WERI-Rb-1 (cell line): Measurements from ENCODE around the gene NCK2.

Source experiments
- DNase-seq: peaks from one replicate; pipeline ENCODE4 v3.0.0-alpha.2; 2020
- H3K27ac ChIP-seq: fragments of 250-450 bp; sonication (Bioruptor Pico); 2 replicates; pipeline ENCODE4 v1.5.1; 2020; ENCODE audit warnings: mild to moderate bottlenecking, moderate library complexity
- H3K27me3 ChIP-seq: fragments of 250-450 bp; sonication (Bioruptor Pico); 2 replicates; pipeline ENCODE4 v1.5.1; 2021; ENCODE audit warnings: mild to moderate bottlenecking, low read depth, moderate library complexity; ENCODE audit not compliant: insufficient read depth, severe bottlenecking
- H3K36me3 ChIP-seq: fragments of 250-450 bp; sonication (Bioruptor Pico); 2 replicates; pipeline ENCODE4 v1.5.1; 2020; ENCODE audit warnings: mild to moderate bottlenecking, moderate library complexity
- H3K4me3 ChIP-seq: 2 replicates; pipeline ENCODE4 v1.5.1; 2011; ENCODE audit warnings: low read depth, mild to moderate bottlenecking, control low read depth, low read length
- H3K9me3 ChIP-seq: fragments of 250-450 bp; sonication (Bioruptor Pico); 2 replicates; pipeline ENCODE4 v1.5.1; 2021; ENCODE audit warnings: mild to moderate bottlenecking, moderate library complexity; ENCODE audit not compliant: severe bottlenecking
- CTCF ChIP-seq: IDR thresholded peaks from 2 replicates; pipeline ENCODE4 v1.5.1; 2011; ENCODE audit warnings: low read depth, mild to moderate bottlenecking, control low read depth, inconsistent platforms, low read length

The NCK2 gene

DNA sequence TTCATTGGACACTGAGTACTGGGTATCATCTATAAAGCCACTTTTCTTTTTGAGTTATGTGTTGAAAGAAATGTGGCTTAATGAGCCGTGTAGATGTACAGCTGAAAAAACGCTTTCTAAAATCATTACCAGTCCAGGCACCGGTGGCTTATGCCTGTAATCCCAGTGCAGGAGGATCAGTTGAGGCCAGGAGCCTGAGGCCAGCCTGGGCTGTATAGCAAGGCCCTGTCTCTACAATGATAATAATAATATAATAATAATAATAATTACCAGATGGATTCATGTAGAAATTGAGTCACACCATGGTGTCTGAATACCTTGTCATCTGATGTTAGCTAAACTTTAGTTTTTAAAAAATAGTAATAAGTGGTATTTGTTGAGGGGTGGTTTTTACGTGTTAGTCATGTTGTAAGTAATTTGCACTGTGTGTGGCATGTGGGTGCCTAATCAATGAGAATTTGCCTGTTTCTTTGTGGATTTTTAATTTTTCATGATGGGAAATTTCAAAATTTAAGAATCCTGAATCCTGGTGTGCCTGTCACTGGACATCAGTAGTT is 30.1 kb downstream of the NCK2 start:
- TF ChIP-seq CTCF: no peak
- Histone ChIP-seq H3K27me3 (no peaks in the 10 kb centered on the region), H3K36me3 (no peaks in the 10 kb centered on the region), H3K9me3 (no peaks in the 10 kb centered on the region), H3K4me3 (no peak overlapping the region), H3K27ac (no peak overlapping the region)
- DNase-seq: peak; percentile 27

DNA sequence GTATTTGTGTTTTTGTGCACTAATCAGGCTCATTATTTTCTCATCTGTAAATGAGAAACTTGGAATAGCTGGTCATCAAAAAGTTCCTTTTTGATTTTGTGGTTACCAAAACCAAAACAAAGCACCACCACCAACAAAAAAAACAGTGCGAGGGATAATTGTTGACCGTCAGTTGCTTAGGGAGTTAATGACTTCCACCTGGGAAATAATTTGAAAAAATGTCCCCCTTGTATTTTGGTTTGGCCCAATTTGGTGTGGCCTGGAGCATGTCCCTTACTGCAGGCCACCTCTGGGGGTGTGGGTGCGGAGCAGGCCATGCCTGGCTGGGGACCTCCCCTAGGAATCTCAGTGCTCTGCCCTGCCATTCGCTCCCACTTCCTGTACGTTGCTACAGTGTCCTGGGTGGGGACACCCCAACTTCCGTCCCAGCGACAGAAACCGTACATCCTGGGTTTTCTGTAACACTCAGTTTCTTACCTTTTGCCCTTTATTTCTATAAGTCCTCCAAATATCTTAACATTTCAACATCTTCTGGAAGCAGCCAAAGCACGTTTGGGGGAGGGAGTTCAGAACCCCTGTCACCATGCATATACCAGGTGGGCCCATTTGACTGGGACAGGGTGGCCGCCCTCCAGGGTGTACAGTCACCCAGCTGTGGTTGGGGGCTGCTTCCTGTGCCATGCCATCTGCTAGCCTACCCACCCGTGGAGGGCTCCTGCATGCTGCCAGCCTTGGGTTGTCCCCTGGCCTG is 31.3 kb downstream of the NCK2 start:
- Histone ChIP-seq H3K4me3 (no peak overlapping the region), H3K9me3 (no peaks in the 10 kb centered on the region), H3K27me3 (no peaks in the 10 kb centered on the region), H3K27ac (no peak overlapping the region), H3K36me3 (no peaks in the 10 kb centered on the region)
- TF ChIP-seq CTCF: no peak
- DNase-seq: no peak

DNA sequence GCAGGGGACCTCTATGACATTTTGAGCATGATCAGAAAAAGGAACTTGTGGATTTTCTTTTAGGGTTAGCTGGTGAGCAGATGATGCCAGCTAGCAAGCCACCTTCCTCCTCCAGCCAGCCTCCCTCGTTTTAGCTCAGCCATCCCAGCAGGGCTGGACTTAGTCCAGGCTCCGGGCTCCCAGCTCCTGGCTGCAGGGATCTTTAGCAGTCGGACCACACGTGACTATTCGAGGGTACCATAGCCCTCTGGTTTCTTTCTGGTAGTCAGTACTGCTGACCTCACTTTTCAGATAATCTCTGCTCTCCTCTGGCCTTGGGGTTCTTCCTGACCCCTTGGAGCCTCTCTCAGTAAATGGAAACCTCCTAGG is 31.8 kb downstream of the NCK2 start:
- DNase-seq: no peak
- TF ChIP-seq CTCF: no peak
- H3K27me3 ChIP-seq: no peaks in the 10 kb centered on the region
- H3K9me3 ChIP-seq: no peaks in the 10 kb centered on the region
- no peak overlapping the region for H3K4me3 ChIP-seq
- H3K36me3 ChIP-seq: no peaks in the 10 kb centered on the region
- H3K27ac ChIP-seq: no peak overlapping the region

GRCh38 chr2:105777031-105777482 is 32.3 kb downstream of the NCK2 start:
- Histone ChIP-seq H3K4me3 (no peak overlapping the region), H3K36me3 (no peaks in the 10 kb centered on the region), H3K9me3 (no peaks in the 10 kb centered on the region), H3K27me3 (no peaks in the 10 kb centered on the region), H3K27ac (no peak overlapping the region)
- TF ChIP-seq CTCF: no peak
- DNase-seq: no peak

DNA sequence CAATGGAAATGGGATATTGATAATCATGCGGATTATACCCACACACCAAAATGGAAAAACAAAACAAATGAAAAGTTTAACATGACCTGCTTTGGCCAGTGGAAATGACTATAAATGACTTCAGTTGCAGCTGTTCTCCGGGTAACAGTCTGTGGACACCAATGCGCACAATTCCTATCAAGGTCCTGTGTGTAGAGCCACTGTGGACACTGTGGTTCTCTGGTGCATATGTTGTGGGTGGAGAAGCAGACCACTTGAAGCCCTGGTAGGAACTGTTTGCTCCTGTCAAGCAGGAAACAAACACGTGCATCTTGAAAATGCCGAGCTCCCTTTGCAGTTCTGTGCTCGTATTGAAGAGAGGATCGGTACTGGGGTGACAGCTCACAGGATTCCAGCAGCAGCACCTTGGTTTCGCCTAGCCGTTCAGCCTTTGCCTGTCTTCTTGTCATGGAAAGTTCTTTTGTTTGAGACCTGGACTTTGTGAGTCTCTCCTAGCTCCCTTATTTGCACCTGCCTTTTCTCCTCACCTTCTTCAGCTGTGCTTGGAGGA is 32.9 kb downstream of the NCK2 start:
- no peak for TF ChIP-seq CTCF
- Histone ChIP-seq H3K4me3 (no peak overlapping the region), H3K27ac (no peak overlapping the region), H3K27me3 (no peaks in the 10 kb centered on the region), H3K9me3 (no peaks in the 10 kb centered on the region), H3K36me3 (no peaks in the 10 kb centered on the region)
- DNase-seq: no peak
